Nephron progenitor cell (in vitro differentiated cells): ENCODE results near the gene FOXN3.
A peak's percentile ranks its signal among the peaks of the same experiment; 100 is the strongest.

Experiments used
- DNase-seq: peaks from one replicate; pipeline ENCODE4 v3.0.0; 2021
- H3K27ac Mint-ChIP-seq: 2 replicates; pipeline ENCODE4 v1.8.0; 2021; ENCODE audit warnings: mild to moderate bottlenecking, moderate library complexity, mixed read lengths
- H3K27me3 Mint-ChIP-seq: 2 replicates; pipeline ENCODE4 v1.8.0; 2021; ENCODE audit warnings: mild to moderate bottlenecking, low read depth, mixed read lengths; ENCODE audit not compliant: poor library complexity
- H3K36me3 Mint-ChIP-seq: 2 replicates; pipeline ENCODE4 v1.8.0; 2021; ENCODE audit warnings: low read depth, mixed read lengths
- H3K4me1 Mint-ChIP-seq: 2 replicates; pipeline ENCODE4 v1.8.0; 2021; ENCODE audit warnings: mixed read lengths
- H3K4me3 Mint-ChIP-seq: 2 replicates; pipeline ENCODE4 v1.8.0; 2021; ENCODE audit warnings: mild to moderate bottlenecking, moderate library complexity, mixed read lengths
- H3K9me3 Mint-ChIP-seq: 2 replicates; pipeline ENCODE4 v1.8.0; 2021; ENCODE audit warnings: mild to moderate bottlenecking, moderate library complexity, mixed read lengths
- TF ChIP-seq, protein P1 (sequence below): fragments of 200-600 bp; sonication (generic); IDR thresholded peaks from 2 replicates; pipeline ENCODE4 v1.5.0; 2021; ENCODE audit warnings: antibody characterized with exemption

Gene FOXN3

DNA sequence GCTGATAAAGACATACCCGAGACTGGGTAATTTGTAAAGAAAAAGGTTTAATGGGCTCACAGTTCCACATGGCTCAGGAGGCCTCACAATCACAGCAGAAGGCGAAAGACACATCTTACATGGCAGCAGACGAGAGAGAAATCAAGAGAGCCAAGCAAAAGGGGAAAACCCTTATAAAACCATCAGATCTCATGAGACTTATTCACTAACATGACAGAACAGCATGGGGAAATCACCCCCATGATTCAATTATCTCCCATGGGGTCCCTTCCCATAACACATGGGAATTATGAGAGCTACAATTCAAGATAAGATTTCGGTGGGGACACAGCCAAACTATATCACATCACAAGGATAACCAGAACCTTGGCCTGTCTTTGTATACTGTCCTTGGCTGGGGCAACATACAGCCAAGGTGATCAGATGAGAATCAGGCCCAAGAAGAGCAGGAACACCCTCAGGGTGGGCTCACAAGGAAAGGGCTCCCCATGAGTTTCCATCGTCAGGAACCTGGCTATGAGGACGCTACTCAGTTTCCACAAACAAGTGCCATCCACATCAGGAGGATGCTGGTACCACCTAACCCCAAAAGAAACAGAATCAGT, 152.7 kb downstream of the FOXN3 start:
- H3K4me3 Mint-ChIP-seq = no peak overlapping the region
- DNase-seq = no peak
- peaks cover 37% of the 10 kb centered on the region for H3K4me1 Mint-ChIP-seq
- no peaks in the 10 kb centered on the region for H3K27me3 Mint-ChIP-seq
- H3K9me3 Mint-ChIP-seq = no peaks in the 10 kb centered on the region
- H3K27ac Mint-ChIP-seq = no peak overlapping the region
- peaks cover 4% of the 10 kb centered on the region for H3K36me3 Mint-ChIP-seq
- TF ChIP-seq, protein P1, sequence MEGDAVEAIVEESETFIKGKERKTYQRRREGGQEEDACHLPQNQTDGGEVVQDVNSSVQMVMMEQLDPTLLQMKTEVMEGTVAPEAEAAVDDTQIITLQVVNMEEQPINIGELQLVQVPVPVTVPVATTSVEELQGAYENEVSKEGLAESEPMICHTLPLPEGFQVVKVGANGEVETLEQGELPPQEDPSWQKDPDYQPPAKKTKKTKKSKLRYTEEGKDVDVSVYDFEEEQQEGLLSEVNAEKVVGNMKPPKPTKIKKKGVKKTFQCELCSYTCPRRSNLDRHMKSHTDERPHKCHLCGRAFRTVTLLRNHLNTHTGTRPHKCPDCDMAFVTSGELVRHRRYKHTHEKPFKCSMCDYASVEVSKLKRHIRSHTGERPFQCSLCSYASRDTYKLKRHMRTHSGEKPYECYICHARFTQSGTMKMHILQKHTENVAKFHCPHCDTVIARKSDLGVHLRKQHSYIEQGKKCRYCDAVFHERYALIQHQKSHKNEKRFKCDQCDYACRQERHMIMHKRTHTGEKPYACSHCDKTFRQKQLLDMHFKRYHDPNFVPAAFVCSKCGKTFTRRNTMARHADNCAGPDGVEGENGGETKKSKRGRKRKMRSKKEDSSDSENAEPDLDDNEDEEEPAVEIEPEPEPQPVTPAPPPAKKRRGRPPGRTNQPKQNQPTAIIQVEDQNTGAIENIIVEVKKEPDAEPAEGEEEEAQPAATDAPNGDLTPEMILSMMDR = no peak

DNA sequence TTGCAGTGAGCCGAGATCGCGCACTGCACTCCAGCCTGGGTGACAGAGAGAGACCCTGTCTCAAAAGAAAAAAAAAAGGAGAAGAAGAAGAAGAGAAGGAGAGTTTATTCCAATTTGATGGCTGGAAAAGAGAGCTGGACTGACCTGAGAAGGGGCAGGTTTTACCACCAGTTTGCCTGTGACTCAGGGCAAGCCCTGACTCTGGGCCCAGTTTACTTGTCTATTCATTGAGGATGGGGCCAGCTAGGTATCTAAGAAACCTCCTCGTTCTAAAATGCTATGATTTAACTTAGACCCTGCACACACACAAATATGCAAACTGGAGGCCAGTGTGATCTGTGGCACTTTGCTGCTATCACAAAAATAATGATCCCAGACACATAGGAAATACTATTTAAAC, 155.0 kb downstream of the FOXN3 start:
- no peaks in the 10 kb centered on the region for H3K9me3 Mint-ChIP-seq
- peaks cover under 1% of the 10 kb centered on the region for H3K27me3 Mint-ChIP-seq
- no peak overlapping the region for H3K27ac Mint-ChIP-seq
- H3K36me3 Mint-ChIP-seq = peaks cover 22% of the 10 kb centered on the region
- H3K4me1 Mint-ChIP-seq = peaks cover 25% of the 10 kb centered on the region
- no peak for DNase-seq
- no peak overlapping the region for H3K4me3 Mint-ChIP-seq
- TF ChIP-seq, protein P1 = no peak

DNA sequence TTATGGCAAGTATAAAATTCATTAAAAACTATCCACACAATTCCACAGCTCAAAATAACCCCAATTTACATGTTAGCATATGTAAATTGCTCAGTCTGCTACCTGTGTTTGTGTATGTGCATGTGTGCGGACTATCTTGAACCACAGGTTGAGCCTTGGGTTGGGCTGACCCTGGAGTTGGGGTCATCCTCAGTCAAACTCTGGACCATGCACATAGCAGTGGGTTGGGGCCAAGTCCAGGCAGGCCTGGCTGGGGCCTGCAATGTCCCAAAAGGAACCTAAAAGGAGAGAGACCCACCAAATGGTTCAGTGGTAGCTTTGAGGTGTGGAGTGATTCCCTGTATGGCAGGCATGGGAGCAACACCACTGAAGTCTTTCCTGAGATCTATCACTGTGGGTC, 156.1 kb downstream of the FOXN3 start:
- Mint-ChIP-seq H3K36me3 (peaks cover 33% of the 10 kb centered on the region), H3K9me3 (no peaks in the 10 kb centered on the region), H3K4me1 (peaks cover 23% of the 10 kb centered on the region), H3K4me3 (no peak overlapping the region), H3K27me3 (peaks cover 3% of the 10 kb centered on the region), H3K27ac (no peak overlapping the region)
- no peak for DNase-seq
- TF ChIP-seq, protein P1 = no peak

DNA sequence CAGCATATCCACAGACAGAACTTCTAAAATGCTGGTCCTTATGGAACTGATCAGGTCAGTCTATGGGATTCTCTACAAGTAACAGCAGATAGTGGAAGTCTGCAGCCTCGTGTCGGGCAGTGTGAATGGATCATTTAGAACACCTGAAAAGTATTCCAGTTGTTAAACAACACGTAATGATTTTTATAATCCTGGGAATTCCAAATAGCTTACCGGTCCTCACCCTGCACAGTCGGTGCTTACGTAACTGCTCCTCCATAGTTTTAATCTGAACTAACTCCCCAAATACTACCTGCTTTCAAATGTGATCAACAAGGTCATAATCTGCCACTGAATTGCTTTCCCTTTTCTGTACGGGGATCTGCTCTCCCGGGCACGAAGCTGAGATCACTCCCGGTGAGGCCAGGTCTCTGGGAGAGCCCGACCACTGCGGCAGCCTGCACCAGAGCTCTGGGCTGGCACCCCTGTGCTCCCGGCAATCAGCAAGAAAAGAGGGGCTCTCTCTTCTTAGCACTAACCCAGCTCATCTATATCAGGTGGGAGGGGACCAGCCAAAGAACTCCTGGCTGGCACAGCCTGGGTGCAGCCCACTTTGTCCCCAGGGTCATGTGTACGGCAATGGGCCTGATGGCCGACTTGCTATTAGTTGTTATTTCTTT, 157.0 kb downstream of the FOXN3 start:
- Mint-ChIP-seq H3K9me3 (no peaks in the 10 kb centered on the region), H3K4me3 (no peak overlapping the region), H3K4me1 (peaks cover 17% of the 10 kb centered on the region), H3K36me3 (peaks cover 34% of the 10 kb centered on the region), H3K27me3 (peaks cover 3% of the 10 kb centered on the region), H3K27ac (peak overlapping the region; percentile 65)
- TF ChIP-seq, protein P1 = no peak
- DNase-seq = no peak

DNA sequence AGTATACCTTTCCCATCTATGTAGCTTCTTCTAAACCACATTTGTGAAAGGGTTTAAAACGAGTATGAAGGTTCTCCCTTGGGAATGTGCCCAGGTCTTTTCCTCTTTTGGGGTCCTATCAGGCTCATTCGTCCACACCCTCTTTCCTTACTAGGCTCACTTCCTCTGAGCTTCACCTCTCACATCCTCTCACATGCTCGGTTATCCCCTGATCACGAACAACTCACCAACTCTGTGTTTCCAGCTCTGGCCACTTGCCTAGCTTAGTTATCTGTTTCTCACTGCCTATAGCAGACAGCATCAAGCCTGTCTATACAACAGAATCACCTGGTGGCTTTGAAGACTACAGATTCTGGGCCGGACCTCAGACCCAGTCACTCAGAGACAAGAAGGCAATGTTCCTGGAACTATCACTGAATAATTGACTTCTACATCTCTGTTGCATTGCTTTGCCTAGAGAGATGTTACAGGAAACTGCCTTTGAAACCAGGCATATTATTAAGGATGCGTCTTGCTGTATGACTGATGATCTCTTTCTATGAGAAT, 158.2 kb downstream of the FOXN3 start:
- H3K36me3 Mint-ChIP-seq = peaks cover 30% of the 10 kb centered on the region
- H3K9me3 Mint-ChIP-seq = no peaks in the 10 kb centered on the region
- H3K27me3 Mint-ChIP-seq = peaks cover 3% of the 10 kb centered on the region
- no peak overlapping the region for H3K27ac Mint-ChIP-seq
- peaks cover 30% of the 10 kb centered on the region for H3K4me1 Mint-ChIP-seq
- no peak overlapping the region for H3K4me3 Mint-ChIP-seq
- DNase-seq = no peak
- TF ChIP-seq, protein P1 = no peak

DNA sequence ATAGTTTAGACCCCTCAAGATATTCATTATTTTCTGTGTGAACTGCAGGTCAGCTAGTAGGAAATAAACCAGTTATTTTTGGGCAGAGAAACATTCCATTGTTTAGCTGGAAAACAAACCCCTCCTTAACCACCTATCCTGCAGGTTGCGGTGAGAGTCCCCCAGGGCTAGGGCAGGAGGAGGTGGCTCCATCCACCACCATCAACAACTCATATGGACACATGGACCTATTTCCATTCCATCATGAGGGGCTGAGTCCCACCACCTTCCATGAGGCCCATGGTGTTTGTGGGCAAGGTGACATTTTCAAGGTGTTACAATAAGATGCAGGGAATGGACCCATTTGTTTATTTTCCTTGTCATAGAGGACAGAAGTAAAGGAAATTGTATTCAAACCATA, 160.1 kb downstream of the FOXN3 start:
- H3K9me3 Mint-ChIP-seq = no peaks in the 10 kb centered on the region
- DNase-seq = no peak
- TF ChIP-seq, protein P1 = no peak
- H3K36me3 Mint-ChIP-seq = peaks cover 30% of the 10 kb centered on the region
- H3K4me3 Mint-ChIP-seq = no peak overlapping the region
- H3K4me1 Mint-ChIP-seq = peaks cover 36% of the 10 kb centered on the region
- H3K27ac Mint-ChIP-seq = no peak overlapping the region
- peaks cover 3% of the 10 kb centered on the region for H3K27me3 Mint-ChIP-seq
